Anterior cingulate cortex (tissue), 58 donors: ENCODE results near the gene KCNK13.
"Not testable (repeated sequence)": the region's sequence is repeated elsewhere in the genome, so short reads cannot be mapped to it uniquely, and the experiment has no call there.

ENCODE experiments used
- DNase-seq, 58 donors: peaks; one replicate each; lab custom pipeline; 2025; lab: John Stamatoyannopoulos, UW

KCNK13 gene

GRCh38 chr14:90184571-90185266, 122.9 kb downstream of the KCNK13 start:
- no peak for DNase-seq

DNA sequence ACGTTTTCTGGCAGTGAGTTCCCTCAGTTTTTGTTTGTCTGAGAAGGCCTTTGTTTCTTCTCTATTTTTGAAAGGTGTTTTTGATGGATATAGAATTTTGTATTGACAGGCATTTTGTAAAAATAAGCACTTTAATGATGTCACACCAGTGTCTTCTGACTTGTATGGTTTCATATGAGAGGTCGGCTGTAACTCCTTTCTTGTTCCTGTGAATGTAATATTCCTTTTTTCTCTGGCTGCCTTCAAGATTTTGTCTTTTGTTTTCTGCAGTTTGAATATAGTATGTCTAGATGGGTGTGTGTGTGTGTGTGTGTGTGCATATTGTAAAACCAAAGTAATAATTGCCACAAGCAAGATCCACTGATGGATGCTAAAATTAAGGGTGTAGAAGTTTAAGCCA, 126.8 kb downstream of the KCNK13 start:
- DNase-seq: no peak

GRCh38 chr14:90191154-90191553, 129.4 kb downstream of the KCNK13 start:
- DNase-seq: no peak

DNA sequence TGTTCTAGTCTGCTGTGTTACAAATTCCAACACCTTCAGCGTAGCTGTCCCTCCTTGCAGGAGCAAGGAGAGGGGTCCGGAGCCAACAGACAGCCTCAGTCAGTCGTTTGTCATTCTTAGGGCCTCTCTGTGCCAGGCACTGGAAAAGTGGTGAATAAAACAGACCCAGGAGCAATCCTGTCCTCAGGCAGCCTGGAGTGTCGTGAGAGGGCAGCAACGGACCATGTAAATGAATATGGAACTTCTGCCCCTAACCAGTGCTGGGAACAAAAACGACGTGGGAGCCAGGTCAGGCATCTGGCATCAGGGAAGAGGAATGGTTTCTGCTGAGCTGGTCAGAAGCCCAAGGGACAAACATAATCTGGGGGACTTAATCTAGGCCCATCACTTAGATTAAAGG, 129.8 kb downstream of the KCNK13 start:
- no peak for DNase-seq

DNA sequence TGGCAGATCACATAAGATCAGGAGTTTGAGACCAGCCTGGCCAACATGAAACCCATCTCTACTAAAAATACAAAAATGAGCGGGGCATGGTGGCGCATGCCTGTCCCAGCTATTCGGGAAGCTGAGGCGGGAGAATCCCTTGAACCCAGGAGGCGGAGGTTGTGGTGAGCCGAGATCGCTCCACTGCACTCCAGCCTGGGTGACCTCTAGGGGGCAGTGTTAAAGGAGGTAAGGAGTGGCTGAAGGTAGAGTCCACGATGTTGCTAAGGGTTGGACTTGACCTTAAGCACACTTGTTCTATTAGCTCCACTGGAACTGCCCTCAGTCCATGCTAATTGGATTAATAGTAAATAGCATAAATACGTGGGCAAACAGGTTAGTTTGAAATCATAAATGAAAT, 132.1 kb downstream of the KCNK13 start:
- no peak for DNase-seq

DNA sequence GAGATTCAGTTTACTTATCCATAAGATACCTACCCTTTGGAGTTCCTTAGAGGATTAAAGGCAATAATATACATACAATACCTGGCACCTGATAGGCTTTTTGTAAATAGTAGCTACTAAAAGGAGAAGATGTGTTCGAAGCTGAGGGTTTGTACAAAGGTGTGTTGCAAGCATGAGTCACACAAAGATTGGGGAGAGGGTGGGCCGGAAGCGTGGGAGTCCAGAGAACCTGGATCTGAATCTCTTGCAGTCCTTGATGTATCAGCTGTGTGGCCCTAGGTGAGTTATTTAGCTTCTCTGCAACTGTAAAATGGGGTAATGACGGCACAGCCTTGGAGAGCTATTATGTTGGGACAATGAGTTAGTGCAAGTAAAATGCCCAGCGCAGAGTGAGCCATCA, 132.9 kb downstream of the KCNK13 start:
- no peak for DNase-seq

DNA sequence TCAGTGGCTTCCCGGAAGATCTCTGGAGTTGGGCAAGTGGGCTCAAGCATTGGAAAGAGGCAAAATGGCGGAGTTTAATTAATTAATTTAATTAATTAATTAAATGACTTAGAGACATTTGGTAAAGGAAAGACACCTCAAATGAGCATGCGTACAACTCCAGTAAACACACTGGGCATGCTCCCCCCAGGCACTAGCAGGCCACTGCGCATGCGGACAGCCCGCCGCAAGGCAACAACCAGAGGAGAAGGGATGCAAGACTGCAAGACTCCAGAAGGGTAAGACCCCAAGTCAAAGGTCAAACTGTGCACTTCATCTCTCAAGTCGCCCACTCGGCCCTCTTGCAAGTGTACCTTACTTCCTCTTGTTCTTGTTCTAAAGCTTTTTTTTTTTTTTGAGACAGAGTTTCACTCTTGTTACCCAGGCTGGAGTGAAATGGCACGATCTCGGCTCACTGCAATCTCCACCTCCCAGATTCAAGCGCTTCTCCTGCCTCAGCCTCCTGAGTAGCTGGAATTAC, 136.8 kb downstream of the KCNK13 start:
- DNase-seq: no peak

- DNase-seq: not testable (repeated sequence)
Measured at GRCh38 chr14:90200546-90200945, 138.8 kb downstream of the KCNK13 start.

GRCh38 chr14:90201344-90201743, 139.6 kb downstream of the KCNK13 start:
- DNase-seq: no peak

DNA sequence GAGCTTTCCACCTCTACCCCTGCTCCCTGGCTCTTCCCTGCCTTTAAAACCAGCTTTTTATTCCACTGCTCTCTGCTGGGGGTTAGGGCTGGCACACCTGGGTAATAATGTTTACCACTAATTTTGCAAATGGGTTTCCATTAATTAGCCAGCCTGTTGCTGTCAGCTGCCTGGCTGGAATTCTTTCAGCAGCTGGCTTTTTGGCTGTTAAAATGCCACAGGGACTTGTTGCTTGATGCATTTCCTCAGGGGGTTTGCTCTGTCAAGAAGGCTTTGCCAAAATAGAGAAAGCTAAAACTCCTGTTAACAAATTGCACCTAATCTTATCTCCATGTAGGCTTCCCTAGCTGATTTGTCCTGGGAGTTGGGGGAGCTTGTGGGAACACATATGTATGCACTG, 142.7 kb downstream of the KCNK13 start:
- DNase-seq: no peak

DNA sequence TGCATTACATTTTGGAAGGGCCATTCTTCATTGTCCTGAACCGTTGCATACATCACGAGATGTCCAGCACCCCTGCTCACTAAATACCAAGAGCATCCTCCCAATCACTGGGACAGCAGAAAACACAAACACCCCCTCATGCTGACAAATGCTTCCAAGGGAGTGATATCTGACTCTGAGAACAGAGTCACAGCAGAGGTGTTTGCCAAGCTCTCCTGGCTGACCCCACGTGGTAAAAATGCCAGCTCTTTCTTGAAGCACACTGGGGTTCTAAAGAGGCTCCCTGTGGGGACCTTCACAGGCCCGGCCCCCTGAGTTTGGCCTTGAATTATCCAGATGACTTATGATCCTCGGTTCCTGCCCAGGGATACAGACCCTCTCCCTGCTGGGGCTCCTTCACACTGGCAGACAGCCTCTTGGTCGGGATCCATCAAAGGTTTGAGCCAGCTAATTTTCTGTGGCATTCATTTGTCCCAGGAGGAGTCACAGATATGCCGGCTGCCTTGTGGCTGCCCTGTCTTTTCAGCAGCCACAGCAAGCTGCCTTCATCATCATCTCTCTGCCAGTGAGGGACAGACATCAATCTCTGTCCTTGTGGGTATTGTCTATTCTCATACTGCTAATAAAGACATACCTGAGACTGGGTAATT, 151.4 kb downstream of the KCNK13 start:
- no peak for DNase-seq

- no peak for DNase-seq
Measured at GRCh38 chr14:90228478-90228877, 166.7 kb downstream of the KCNK13 start.

- not testable (repeated sequence) for DNase-seq
Measured at GRCh38 chr14:90229942-90230341, 168.1 kb downstream of the KCNK13 start.
